Measurements from ENCODE around the gene KIRREL3.

- TF ChIP-seq ZNF274 (IDR thresholded peaks at IDR 0.05; ENCODE audit: low read depth, low read length): no peak
- TF ChIP-seq YY1 (IDR thresholded peaks at IDR 0.05; ENCODE audit: insufficient read depth, insufficient read length): no peak
Observed at GRCh38 chr11:126591966-126592489, 408.5 kb downstream of the KIRREL3 start.

Data from NT2/D1 (cell line).